ENCODE measurements around the gene ZMYND11.

Gene ZMYND11

DNA sequence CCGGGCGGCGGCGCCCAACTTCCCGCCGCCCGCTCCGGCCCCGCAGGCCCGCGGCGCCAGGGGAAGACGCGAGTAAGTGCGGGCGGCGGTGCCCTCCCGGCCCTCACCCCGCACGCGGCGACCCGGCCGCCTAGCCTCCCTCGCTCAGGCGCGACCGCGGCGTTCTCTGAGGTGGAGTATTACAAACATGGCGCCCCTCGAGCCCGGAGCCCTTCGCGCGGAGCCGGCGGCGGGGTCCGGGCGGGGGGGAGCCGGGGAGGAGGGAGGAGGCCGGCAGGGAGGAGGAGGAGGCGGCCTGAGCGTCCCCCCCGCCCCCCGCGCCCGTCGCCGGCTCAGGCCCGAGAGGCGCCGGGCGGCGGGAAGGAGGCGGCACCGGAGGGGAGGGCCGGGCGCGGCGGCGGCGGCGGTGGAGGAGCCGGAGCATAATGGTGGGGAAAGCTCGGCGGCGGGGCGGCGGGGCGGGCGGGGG is at the start of gene ZMYND11:
Gene ZMYND11, plus strand, starts transcription at position 324 of the 469 bp plus-strand sequence. CDS start 44,558 bp downstream, outside the sequence.
- DNase-seq (ENCODE audit: extremely low read depth, low read depth), result peak; percentile 30

DNA sequence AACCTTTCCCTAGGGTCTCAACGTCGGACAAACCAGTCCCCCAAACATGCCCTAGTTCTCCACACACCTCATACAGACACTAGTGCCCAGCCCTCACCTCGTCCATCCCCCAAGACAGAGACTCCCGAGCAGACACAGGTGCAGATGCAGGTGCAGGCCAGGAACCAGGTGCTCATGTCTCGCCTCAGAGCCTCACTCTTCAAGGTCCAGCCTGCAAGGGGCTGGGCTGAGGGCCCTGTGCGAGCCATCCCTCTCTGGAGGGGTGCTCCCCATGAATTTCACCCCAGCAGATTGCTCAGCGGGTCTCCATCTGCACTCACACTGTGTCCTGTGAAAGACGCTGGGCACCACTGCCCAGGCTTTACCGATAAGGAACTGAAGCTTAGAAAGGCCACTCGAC is 49.2 kb upstream of the ZMYND11 start:
- no peak for DNase-seq (ENCODE audit: extremely low read depth, low read depth)
- TF ChIP-seq, protein P1, sequence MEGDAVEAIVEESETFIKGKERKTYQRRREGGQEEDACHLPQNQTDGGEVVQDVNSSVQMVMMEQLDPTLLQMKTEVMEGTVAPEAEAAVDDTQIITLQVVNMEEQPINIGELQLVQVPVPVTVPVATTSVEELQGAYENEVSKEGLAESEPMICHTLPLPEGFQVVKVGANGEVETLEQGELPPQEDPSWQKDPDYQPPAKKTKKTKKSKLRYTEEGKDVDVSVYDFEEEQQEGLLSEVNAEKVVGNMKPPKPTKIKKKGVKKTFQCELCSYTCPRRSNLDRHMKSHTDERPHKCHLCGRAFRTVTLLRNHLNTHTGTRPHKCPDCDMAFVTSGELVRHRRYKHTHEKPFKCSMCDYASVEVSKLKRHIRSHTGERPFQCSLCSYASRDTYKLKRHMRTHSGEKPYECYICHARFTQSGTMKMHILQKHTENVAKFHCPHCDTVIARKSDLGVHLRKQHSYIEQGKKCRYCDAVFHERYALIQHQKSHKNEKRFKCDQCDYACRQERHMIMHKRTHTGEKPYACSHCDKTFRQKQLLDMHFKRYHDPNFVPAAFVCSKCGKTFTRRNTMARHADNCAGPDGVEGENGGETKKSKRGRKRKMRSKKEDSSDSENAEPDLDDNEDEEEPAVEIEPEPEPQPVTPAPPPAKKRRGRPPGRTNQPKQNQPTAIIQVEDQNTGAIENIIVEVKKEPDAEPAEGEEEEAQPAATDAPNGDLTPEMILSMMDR (IDR thresholded peaks at IDR 0.05; ENCODE audit: low read depth, low read length), result no peak

More for the DNA sequence above, at the start of gene ZMYND11:
- TF ChIP-seq, protein P1 (IDR thresholded peaks at IDR 0.05; ENCODE audit: low read depth, low read length), result no peak

DNA sequence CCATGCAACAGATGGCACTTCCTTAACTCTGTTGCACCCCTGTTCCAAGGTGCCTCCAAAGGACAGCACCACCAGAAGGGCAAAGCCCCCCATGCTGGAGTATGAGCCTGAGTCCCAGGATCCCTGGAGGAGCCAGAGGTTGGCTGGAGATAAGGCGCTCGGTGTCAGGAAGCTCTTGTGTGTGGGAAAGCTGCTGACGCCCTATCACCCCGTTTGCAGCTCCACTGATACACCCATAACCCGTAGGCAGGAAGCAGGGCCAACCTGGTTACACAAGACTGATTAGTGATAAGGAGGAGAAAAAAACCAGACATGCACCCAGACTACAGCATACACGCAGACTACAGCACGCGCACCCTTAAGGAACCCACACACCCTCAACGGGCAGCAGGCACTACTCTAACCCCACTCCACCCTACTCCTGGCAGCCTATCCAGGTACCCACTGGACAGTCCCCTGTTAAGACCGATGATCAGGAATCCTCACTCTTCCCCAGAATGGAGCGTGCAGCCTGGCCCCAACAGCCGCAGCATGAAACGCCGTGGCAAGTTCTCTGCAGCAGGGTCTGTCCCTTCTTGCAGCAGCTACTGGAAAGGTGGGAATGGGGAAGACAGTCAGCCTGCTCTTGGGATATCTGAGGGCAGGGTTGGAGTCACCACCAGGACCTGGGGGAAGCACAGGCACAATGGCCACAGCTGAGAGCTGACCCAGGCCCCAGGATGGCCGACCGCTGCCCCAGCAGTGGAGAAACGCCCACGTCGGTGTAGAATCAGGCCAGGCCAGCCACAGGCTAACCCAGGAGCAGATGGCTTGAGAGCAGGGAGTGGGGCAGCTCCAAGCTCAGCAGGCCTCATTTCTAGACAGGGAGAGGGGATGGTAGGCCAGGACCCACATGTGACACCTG is 47.8 kb upstream of the ZMYND11 start:
- no peak for DNase-seq (ENCODE audit: extremely low read depth, low read depth)
- TF ChIP-seq, protein P1 (IDR thresholded peaks at IDR 0.05; ENCODE audit: low read depth, low read length), result no peak

DNA sequence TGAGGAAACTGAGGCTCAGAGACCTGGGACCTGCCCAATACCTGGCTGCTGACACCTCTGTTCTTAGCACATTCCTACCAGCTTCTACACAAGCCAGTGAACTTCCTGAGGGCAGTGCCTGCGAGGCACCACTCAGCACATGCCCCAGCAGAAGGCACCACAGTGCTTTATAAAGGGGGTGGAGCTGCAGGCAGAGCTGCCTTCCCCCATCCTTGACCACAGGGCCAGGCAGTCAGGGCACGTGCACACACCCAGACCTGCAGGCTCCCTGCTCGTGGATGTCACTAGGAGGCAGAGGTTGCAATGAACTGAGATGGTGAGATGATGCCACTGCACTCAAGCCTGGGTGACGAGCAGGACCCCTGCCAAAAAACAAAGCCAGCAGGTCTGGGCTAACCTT is 47.0 kb upstream of the ZMYND11 start:
- TF ChIP-seq, protein P1 (IDR thresholded peaks at IDR 0.05; ENCODE audit: low read depth, low read length), result no peak

DNA sequence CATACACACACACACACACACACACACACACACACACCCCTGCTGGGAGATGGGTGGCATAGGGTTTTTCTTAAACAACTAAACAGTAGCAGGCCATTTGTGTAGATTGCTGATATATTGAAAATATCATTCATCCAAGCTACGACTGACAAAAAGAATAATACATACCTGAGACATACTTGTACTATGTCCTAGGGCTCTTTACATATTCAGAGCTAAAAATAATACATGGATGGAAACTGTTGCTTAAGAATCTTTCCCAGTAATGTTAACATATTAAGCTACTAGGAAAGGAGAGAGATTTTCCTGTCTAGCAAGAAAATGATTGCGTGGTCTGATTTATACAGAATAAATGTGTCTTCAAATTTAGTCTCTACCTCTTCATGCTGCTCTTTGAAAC is 46.0 kb upstream of the ZMYND11 start:
- TF ChIP-seq, protein P1 (IDR thresholded peaks at IDR 0.05; ENCODE audit: low read depth, low read length), result no peak

More for the DNA sequence above, 47.0 kb upstream of the ZMYND11 start:
- DNase-seq (ENCODE audit: extremely low read depth, low read depth), result no peak

DNA sequence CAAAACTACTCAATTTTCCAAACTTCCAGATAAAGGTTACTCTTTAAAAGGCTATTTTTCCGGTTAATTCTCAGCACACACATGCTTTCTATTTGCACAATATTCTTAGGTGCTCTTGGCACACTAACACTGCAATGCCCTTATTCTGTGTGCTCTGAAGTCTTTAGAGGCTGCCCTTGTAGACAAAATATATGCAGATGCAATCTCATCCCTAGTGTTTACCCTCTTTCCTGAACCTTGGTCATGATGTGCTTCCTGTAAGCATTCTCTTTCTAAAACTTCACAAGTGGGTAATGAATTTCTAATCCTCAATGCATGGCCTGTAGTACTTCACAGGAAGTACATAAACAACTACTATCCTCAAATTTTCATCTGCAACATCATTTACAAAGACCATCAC is 45.1 kb upstream of the ZMYND11 start:
- TF ChIP-seq, protein P1 (IDR thresholded peaks at IDR 0.05; ENCODE audit: low read depth, low read length), result no peak
- no peak for DNase-seq (ENCODE audit: extremely low read depth, low read depth)

More for the DNA sequence above, 46.0 kb upstream of the ZMYND11 start:
- no peak for DNase-seq (ENCODE audit: extremely low read depth, low read depth)

DNA sequence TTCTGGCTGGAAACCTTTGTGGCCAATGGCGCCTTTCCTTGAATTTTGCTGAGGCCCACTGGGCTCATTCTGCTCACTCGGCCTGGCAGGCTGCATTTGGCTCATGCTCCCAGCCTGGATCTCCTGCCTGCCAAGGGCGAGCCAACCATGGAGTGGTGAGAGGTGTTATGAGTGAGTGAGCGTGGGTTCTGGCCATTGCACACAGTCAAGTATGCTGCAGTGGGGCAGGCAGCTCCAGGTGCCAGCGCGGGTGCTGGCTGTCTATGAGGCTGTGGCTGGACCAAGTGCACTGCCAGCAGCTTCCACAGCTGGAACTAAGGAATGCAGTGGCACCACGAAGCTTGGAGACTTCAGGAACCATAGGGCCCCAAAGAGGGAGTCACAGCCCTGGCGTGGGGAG is 43.9 kb upstream of the ZMYND11 start:
- TF ChIP-seq, protein P1 (IDR thresholded peaks at IDR 0.05; ENCODE audit: low read depth, low read length), result no peak
- DNase-seq (ENCODE audit: extremely low read depth, low read depth), result no peak

All from AG09319 (cell line).